NCI-H510A treated with DMSO at 0.1 percent for 48 hours (cell line): ENCODE results near the gene MILR1.

Experiments used
- DNase-seq: peaks from one replicate; lab custom pipeline; 2025; lab: John Stamatoyannopoulos, UW

MILR1 gene

GRCh38 chr17:64503341-64503740, 54.4 kb downstream of the MILR1 start:
- no peak for DNase-seq

GRCh38 chr17:64503821-64504768, 55.2 kb downstream of the MILR1 start:
- DNase-seq, result no peak

- DNase-seq, result no peak
Measured at GRCh38 chr17:64504769-64505339, 55.9 kb downstream of the MILR1 start.

- DNase-seq, result peak; percentile 88
Measured at GRCh38 chr17:64505340-64506200, 56.7 kb downstream of the MILR1 start.

GRCh38 chr17:64506201-64506575, 57.3 kb downstream of the MILR1 start, which contains the start of gene DDX5:
Gene DDX5, minus strand, starts transcription at chr17:64506289. Its CDS starts 170 bp downstream, at chr17:64506119.
- DNase-seq, result peak; percentile 99

DNA sequence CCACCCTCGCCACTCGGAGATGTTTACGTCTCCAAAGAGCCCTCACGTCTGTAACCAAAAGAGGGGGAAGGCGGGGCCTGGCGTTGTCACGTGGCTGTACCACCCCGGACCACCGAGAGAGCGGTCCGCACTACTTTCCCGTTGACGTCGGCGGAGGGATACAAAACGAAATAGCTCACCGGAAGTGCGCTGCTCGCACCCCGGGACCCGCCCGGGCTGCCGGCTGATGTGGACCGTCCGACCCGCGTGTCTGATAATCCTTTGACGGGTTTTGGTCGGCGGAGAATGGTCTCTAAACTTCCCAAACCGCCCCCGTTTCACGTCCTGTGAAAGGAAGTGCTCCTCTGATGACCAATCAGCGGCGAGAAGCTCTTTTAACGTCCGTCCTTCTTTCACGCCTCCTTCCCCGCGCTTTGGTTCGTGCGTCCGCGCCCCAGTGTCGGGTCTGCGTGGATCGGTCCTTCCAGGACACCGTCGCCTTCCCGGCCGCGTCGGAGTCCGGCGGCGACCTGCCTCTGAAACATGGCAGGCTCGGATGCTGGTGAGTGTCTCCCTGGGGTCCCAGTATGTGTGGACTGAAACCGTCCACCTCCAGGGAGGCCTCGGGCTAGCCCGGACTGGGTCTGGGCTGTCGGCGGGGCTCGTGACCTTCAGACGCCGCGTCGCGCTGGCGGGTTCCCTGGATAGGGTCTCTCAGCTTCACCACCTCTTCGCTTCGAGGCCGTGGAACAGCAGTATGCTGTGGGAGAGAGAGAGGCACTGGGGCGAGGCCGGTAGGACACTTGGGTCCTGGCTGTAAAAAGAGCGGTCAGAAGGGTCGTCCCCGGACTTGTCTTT, 57.9 kb downstream of the MILR1 start, which contains the start of gene CEP95:
Gene CEP95, plus strand, starts transcription at position 402 of the 837 bp plus-strand sequence. Its CDS starts 121 bp downstream, at position 523.
- DNase-seq, result peak; percentile 99

DNA sequence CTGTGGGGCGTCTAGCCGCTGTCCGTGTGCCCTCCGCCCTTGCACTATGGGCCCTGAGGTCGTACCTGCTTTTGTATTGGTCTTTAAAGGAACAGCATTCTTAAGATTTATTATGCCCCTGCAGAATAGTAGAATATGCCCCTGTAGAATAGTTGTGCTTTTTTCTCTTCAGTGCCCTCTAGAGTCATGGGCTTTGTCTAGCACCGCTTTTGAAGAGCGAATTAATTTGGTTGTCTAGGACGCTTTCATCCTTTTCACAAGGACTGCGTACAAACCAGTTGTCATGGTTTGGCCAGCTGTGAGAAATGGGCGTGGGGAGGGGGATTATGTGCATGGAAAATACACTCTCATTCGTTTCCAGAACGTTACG, 58.5 kb downstream of the MILR1 start:
- peak; percentile 78 for DNase-seq

- no peak for DNase-seq
Measured at GRCh38 chr17:64508683-64509082, 59.8 kb downstream of the MILR1 start.

DNA sequence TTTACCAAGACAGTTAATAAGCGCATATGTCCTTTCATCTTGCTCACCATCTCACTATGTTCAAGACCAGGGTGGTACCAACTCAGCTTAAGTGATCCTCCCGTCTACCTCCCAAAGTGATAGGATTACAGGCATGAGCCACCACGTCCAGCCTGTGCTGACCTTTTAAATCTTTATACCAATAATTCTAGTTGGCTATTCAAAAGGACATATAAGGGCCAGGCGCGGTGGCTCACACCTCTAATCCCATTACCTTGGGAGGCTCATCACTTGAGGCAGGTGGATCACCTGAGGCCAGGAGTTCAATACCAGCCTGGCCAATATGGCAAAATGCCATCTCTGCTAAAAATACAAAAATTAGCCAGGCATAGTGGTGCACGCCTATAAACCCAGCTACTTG, 60.3 kb downstream of the MILR1 start:
- DNase-seq, result no peak

GRCh38 chr17:64515419-64515818, 66.5 kb downstream of the MILR1 start:
- DNase-seq, result no peak

DNA sequence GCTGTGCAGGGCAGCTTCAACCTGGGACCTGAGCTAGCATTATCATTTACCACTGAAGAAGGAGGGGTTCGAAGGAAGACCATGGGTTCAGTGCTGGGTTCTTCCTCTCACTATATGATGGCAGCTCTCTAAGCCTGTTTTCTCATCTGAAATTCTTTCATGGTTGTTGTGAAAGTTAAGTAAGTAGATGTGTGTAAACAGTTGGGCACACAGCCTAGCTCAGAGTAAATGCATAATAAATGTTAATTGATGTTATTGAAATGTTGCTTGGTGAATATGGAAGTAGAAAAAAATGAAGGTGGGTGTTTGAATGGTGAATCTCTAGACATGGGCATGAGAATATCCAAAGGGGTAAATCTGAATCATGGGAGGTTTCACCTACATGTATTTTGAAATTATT, 66.9 kb downstream of the MILR1 start:
- DNase-seq, result no peak
